GM12878 (cell line): Measurements from ENCODE around the gene ABCC11. TPM values are rescaled to one million over a fixed set of nuclear protein-coding genes. Genes with fewer than 3 reads are reported as not detected.

Source experiments
- ATAC-seq: fragments of 200-7000 bp; cut with Tn5 transposase; 3 replicates; pipeline ENCODE4 v1.9.1; 2020; ENCODE audit warnings: mild to moderate bottlenecking, moderate library complexity
- BruUV-seq: library from RNA; stranded (reverse); fragments of 400-500 nt; replicated peaks from 2 replicates; lab custom pipeline; 2021; lab: Mats Ljungman, UMichigan
- CTCF ChIA-PET: fragments of 300-600 bp; sonication (Branson Sonifier 250); formaldehyde crosslinking; extraction: SDS; loops from one replicate; lab custom pipeline; 2021; ENCODE audit warnings: inconsistent platforms; lab: Yijun Ruan, JAX
- POLR2A ChIA-PET: fragments of 350-600 bp; formaldehyde crosslinking; extraction: SDS; loops from one replicate; lab custom pipeline; 2021; ENCODE audit warnings: inconsistent platforms; lab: Charles Lee
- RAD21 ChIA-PET: fragments of 300-600 bp; sonication (Branson Sonifier 250); formaldehyde crosslinking; loops from one replicate; lab custom pipeline; 2023; ENCODE audit warnings: antibody characterized with exemption; ENCODE audit not compliant: unreplicated experiment; lab: Charles Lee
- SMC1A ChIA-PET: fragments of 300-600 bp; sonication (Branson Sonifier 250); formaldehyde crosslinking; loops from one replicate; lab custom pipeline; 2023; ENCODE audit not compliant: unreplicated experiment, uncharacterized antibody; lab: Charles Lee
- DNase-seq: peaks from one replicate; pipeline ENCODE4 v3.0.0-alpha.2; 2011; ENCODE audit warnings: low read depth, low spot score
- FAIRE-seq: peaks from 3 replicates; lab custom pipeline; 2011; peaks lifted over from hg19 to GRCh38; lab: Jason Lieb, UNC
- H2AFZ ChIP-seq: 2 replicates; pipeline ENCODE4 v1.6.0; 2011; ENCODE audit warnings: low read depth, low read length, control low read depth; ENCODE audit not compliant: control insufficient read depth
- H3K27ac ChIP-seq: 2 replicates; pipeline ENCODE4 v1.5.1; 2011; ENCODE audit warnings: control low read depth; ENCODE audit not compliant: control insufficient read depth, insufficient read depth
- H3K27me3 ChIP-seq, 2 experiments: replicated peaks in 1 of 2; 2 replicates each; pipeline versions ENCODE4 v1.6.0 to v1.6.1; 2011; ENCODE audit warnings: low read length in 1 of 2; ENCODE audit not compliant: control insufficient read depth in 2 of 2, insufficient read depth in 2 of 2
- H3K36me3 ChIP-seq, 2 experiments: 2 replicates each; pipeline ENCODE4 v1.5.1; 2011; ENCODE audit warnings: low read length in 1 of 2; ENCODE audit not compliant: control insufficient read depth in 2 of 2, insufficient read depth in 2 of 2
- H3K4me1 ChIP-seq: 2 replicates; pipeline ENCODE4 v1.6.1; 2011; ENCODE audit warnings: mild to moderate bottlenecking, low read length, moderate library complexity, mixed read lengths; ENCODE audit not compliant: control insufficient read depth, insufficient read depth
- H3K4me2 ChIP-seq: 2 replicates; pipeline ENCODE4 v1.6.0; 2011; ENCODE audit warnings: control low read depth; ENCODE audit not compliant: control insufficient read depth, insufficient read depth
- H3K4me3 ChIP-seq: fragments of 200-600 bp; sonication (generic); 2 replicates; pipeline ENCODE4 v1.5.1; 2016
- H3K79me2 ChIP-seq: 2 replicates; pipeline ENCODE4 v1.6.0; 2011; ENCODE audit warnings: low read length; ENCODE audit not compliant: control insufficient read depth, insufficient read depth
- H3K9ac ChIP-seq: 2 replicates; pipeline ENCODE4 v1.8.0; 2011; ENCODE audit warnings: low read length, control low read depth, mixed read lengths; ENCODE audit not compliant: control insufficient read depth, insufficient read depth
- H3K9me3 ChIP-seq: replicated peaks from 3 replicates; pipeline ENCODE4 v1.5.1; 2011; ENCODE audit warnings: mild to moderate bottlenecking, low read length; ENCODE audit not compliant: control insufficient read depth, insufficient read depth
- H4K20me1 ChIP-seq: 2 replicates; pipeline ENCODE4 v1.6.0; 2011; ENCODE audit not compliant: control insufficient read depth, insufficient read depth
- CBX5 ChIP-seq: sonication (generic); IDR thresholded peaks from 2 replicates; pipeline ENCODE4 v1.6.1; 2016; ENCODE audit warnings: low read depth, moderate library complexity, mild to moderate bottlenecking, inconsistent platforms
- EGR1 ChIP-seq, 2 experiments: IDR thresholded peaks; 1 replicate in 1 of 2; 2 replicates in 1 of 2; pipeline ENCODE4 v1.6.1; 2011 to 2012; ENCODE audit warnings: low read depth in 2 of 2, low read length in 2 of 2, borderline replicate concordance in 1 of 2, mild to moderate bottlenecking in 1 of 2, moderate library complexity in 1 of 2
- ESRRA ChIP-seq: IDR thresholded peaks from 2 replicates; pipeline ENCODE4 v1.6.1; 2012; ENCODE audit warnings: mild to moderate bottlenecking, low read length, improper control_type of control experiment
- NFYA ChIP-seq: IDR thresholded peaks from 2 replicates; pipeline ENCODE4 v1.6.1; 2011; ENCODE audit warnings: low read depth, mild to moderate bottlenecking, low read length, improper control_type of control experiment, borderline replicate concordance
- SIX5 ChIP-seq: IDR thresholded peaks from 2 replicates; pipeline ENCODE4 v1.6.1; 2011; ENCODE audit warnings: mild to moderate bottlenecking, low read depth, low read length, moderate library complexity; ENCODE audit not compliant: severe bottlenecking
- SMC3 ChIP-seq: IDR thresholded peaks from 2 replicates; pipeline ENCODE4 v1.6.1; 2011; ENCODE audit warnings: low read length, improper control_type of control experiment, borderline replicate concordance
- SREBF1 ChIP-seq: IDR thresholded peaks from 2 replicates; pipeline ENCODE4 v1.6.1; 2012; ENCODE audit warnings: mild to moderate bottlenecking, low read length
- TARDBP ChIP-seq: IDR thresholded peaks from 2 replicates; pipeline ENCODE4 v1.6.1; 2016; ENCODE audit warnings: borderline replicate concordance
- WGBS: methylation state at CpG from one replicate; pipeline ENCODE4 v1.1.6; 2016; ENCODE audit warnings: low lambda C conversion rate; ENCODE audit not compliant: insufficient replicate concordance, insufficient coverage; ENCODE audit errors: missing lambda C conversion rate; 5-methylcytosine and 5-hydroxymethylcytosine counted together
- in situ Hi-C: fragments of 300-500 bp; cut with MboI; formaldehyde crosslinking; loops from 9 replicates; pipeline ENCODE4 v1.14.3; 2018; ENCODE audit warnings: mixed read lengths
- intact Hi-C: fragments of 100-400 bp; cut with micrococcal nuclease; formaldehyde crosslinking; loops from one replicate; pipeline ENCODE4 v1.14.2; 2022; ENCODE audit not compliant: unreplicated experiment
- polyA plus RNA-seq, 11 experiments: library from polyadenylated mRNA; depleted of rRNA in 4 of 11; unstranded in 6 of 11; stranded (reverse) in 5 of 11; fragments of >200 nt; fragmentation: Nextera tagmentation in 4 of 11; fragmentation: Illumina TruSeq in 1 of 11; extraction: Ambion mirVana in 4 of 11; extraction: Trizol in 1 of 11; gene quantifications; 1 replicate in 1 of 11; 2 replicates in 10 of 11; pipeline versions ENCODE4 v1.2.1 to v1.2.3, GENCODE V29; 2011 to 2016; ENCODE audit warnings: inconsistent platforms in 2 of 11, missing spikeins in 2 of 11, low read depth in 1 of 11
- total RNA-seq, 4 experiments: library from RNA; depleted of rRNA in 3 of 4; stranded (reverse); fragments of >200 nt in 3 of 4; fragmentation: Illumina TruSeq in 1 of 4; extraction: Trizol in 1 of 4; gene quantifications; 2 replicates each; pipeline versions ENCODE4 v1.2.1 to v1.2.3, GENCODE V29; 2013 to 2021
- TF ChIP-seq, protein P1 (sequence below): IDR thresholded peaks from 2 replicates; pipeline ENCODE4 v1.6.1; 2011; ENCODE audit warnings: low read depth, mild to moderate bottlenecking, low read length, moderate library complexity, borderline replicate concordance; ENCODE audit errors: extremely low read depth
- TF ChIP-seq, protein P2 (sequence below): fragments of 450-650 bp; IDR thresholded peaks from 2 replicates; pipeline ENCODE4 v1.6.1; 2017; ENCODE audit warnings: borderline replicate concordance

ABCC11 gene
- total and polyA plus RNA-seq, 10 of the 15 experiments (the other 5 are each of a cell fraction or from before 2014, with no cell fraction given): 0.04 to 0.20 (median 0.10) TPM; not detected in 6

DNA sequence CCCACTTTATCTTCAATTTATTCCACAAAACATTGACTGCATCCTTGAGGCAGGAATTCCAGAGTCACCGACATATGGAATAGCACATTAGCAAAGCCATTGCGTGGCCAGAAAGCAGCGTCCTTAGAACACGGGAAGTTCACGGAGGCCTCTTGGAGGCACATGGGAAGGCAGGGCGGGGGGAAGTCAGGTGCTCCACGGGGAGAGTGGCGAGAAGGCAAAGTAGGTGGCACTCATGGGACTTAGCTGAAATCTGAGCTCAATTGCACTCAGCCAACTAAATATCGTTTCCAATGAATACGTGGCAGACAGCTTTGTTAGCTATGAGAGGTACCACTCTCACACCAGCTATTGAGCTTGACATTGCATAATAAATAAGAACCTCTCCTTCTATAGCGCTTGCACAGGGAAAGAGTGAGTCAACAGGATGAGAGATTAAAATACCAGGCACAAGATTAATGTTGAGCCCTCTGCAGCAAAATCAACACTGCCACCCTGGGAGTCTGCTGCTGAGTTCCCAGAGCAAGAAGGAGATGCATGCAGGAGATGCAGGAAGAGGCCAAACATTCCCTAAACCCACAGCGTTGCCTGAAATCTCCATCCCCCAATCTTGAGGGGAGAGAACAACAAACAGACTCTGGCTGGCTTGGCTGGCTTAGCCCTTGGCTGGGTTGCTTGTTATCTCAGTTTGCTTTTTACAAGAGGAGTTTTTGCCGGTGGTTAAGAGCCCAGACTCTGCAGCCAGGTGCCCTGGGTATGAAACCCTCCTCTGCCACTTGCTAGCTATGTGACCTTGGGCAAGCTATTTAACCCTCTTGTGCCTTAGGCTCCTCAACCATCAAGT, 120.3 kb downstream of the ABCC11 start:
- no peak overlapping the region for H3K4me2 ChIP-seq
- ChIA-PET RAD21 (interaction anchor here (0.8 to 0.9 kb wide), 2 partner anchors 29 to 991 kb away, joined by 3 read pairs; no protein-coding TSS in a partner anchor), CTCF (interaction anchor here (0.9 to 1.1 kb wide), 2 partner anchors 10 to 30 kb away, joined by 3 read pairs; no protein-coding TSS in a partner anchor), POLR2A (no interaction called here), SMC1A (no interaction called here)
- no peaks in the 10 kb centered on the region for H3K9me3 ChIP-seq
- FAIRE-seq (no peak), ATAC-seq (no peak), DNase-seq (no peak)
- no TSS peak for BruUV-seq
- no peak overlapping the region for H2AFZ ChIP-seq
- H3K27ac ChIP-seq: no peak overlapping the region
- no peaks in the 10 kb centered on the region for H4K20me1 ChIP-seq
- no peak overlapping the region for H3K9ac ChIP-seq
- in situ Hi-C loops (no loop called here), intact Hi-C loops (no loop called here)
- H3K4me1 ChIP-seq: no peaks in the 10 kb centered on the region; the same call in 1 of the 2 replicates
- no peaks in the 10 kb centered on the region for H3K36me3 ChIP-seq
- H3K79me2 ChIP-seq: no peaks in the 10 kb centered on the region
- TF ChIP-seq SMC3: no peak
- TF ChIP-seq ESRRA: no peak
- no peak for TF ChIP-seq SIX5
- TF ChIP-seq, protein P1, sequence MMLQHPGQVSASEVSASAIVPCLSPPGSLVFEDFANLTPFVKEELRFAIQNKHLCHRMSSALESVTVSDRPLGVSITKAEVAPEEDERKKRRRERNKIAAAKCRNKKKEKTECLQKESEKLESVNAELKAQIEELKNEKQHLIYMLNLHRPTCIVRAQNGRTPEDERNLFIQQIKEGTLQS: no peak
- TF ChIP-seq TARDBP: no peak
- no peak for TF ChIP-seq NFYA
- TF ChIP-seq CBX5: no peak
- TF ChIP-seq, protein P2, sequence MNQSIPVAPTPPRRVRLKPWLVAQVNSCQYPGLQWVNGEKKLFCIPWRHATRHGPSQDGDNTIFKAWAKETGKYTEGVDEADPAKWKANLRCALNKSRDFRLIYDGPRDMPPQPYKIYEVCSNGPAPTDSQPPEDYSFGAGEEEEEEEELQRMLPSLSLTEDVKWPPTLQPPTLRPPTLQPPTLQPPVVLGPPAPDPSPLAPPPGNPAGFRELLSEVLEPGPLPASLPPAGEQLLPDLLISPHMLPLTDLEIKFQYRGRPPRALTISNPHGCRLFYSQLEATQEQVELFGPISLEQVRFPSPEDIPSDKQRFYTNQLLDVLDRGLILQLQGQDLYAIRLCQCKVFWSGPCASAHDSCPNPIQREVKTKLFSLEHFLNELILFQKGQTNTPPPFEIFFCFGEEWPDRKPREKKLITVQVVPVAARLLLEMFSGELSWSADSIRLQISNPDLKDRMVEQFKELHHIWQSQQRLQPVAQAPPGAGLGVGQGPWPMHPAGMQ: no peak
- no peak for TF ChIP-seq EGR1 (IDR thresholded peaks at IDR 0.05; ENCODE audit: borderline replicate concordance in 1 of 2, low read depth in 2 of 2, low read length in 2 of 2)
- TF ChIP-seq SREBF1: no peak
- H3K27me3 ChIP-seq: no peaks in the 10 kb centered on the region
- H3K4me3 ChIP-seq: no peak overlapping the region
- 55% methylated on average over 13 of the region's 13 CpGs for WGBS
